ENCODE measurements around the gene SLC19A1.

The SLC19A1 gene

GRCh38 chr21:45558044-45558721 is 15.9 kb upstream of the SLC19A1 start:
- no peak for DNase-seq (ENCODE audit: low read depth in 2 of 2)

GRCh38 chr21:45557616-45558043 is 15.4 kb upstream of the SLC19A1 start:
- no peak for DNase-seq (ENCODE audit: low read depth in 2 of 2)

GRCh38 chr21:45556645-45557615 is 14.7 kb upstream of the SLC19A1 start:
- DNase-seq (ENCODE audit: low read depth in 2 of 2) = no peak

- no peak for DNase-seq (ENCODE audit: low read depth in 2 of 2)
These were observed 14.0 kb upstream of the SLC19A1 start for GRCh38 chr21:45556302-45556644.

- DNase-seq (ENCODE audit: low read depth in 2 of 2) = peak; percentile 37 to 40
These were observed 13.5 kb upstream of the SLC19A1 start for GRCh38 chr21:45555557-45556301.

GRCh38 chr21:45555251-45555556 is 13.0 kb upstream of the SLC19A1 start:
- no peak for DNase-seq (ENCODE audit: low read depth in 2 of 2)

GRCh38 chr21:45554477-45555175 is 12.4 kb upstream of the SLC19A1 start:
- DNase-seq (ENCODE audit: low read depth in 2 of 2) = peak; percentile 67 to 73

- DNase-seq (ENCODE audit: low read depth in 2 of 2) = no peak
These were observed 10.6 kb upstream of the SLC19A1 start for GRCh38 chr21:45552696-45553391.

GRCh38 chr21:45551783-45552695 is 9.8 kb upstream of the SLC19A1 start:
- DNase-seq (ENCODE audit: low read depth in 2 of 2) = no peak

- no peak for DNase-seq (ENCODE audit: low read depth in 2 of 2)
These were observed 9.1 kb upstream of the SLC19A1 start for GRCh38 chr21:45551316-45551715.

GRCh38 chr21:45550522-45551210 is 8.4 kb upstream of the SLC19A1 start:
- DNase-seq (ENCODE audit: low read depth in 2 of 2) = no peak

GRCh38 chr21:45549626-45550463 is 7.6 kb upstream of the SLC19A1 start:
- DNase-seq (ENCODE audit: low read depth in 2 of 2) = no peak

GRCh38 chr21:45548711-45549491 is 6.7 kb upstream of the SLC19A1 start:
- DNase-seq (ENCODE audit: low read depth in 2 of 2) = no peak

- no peak for DNase-seq (ENCODE audit: low read depth in 2 of 2)
These were observed 5.3 kb upstream of the SLC19A1 start for GRCh38 chr21:45547545-45547900.

GRCh38 chr21:45546636-45547544 is 4.7 kb upstream of the SLC19A1 start:
- DNase-seq (ENCODE audit: low read depth in 2 of 2) = no peak

- DNase-seq (ENCODE audit: low read depth in 2 of 2) = no peak
These were observed 3.7 kb upstream of the SLC19A1 start for GRCh38 chr21:45545691-45546531.
